Stimulated activated CD4-positive, alpha-beta T cell treated with anti-CD3 and anti-CD28 coated beads, Interleukin-2, amount 100 ng/mL, for 4 hours (primary cell): ENCODE data around the gene CUL5.
"Not testable (repeated sequence)": the region's sequence is repeated elsewhere in the genome, so short reads cannot be mapped to it uniquely, and the experiment has no call there.

Experiments used
- DNase-seq: peaks from one replicate; pipeline ENCODE4 v3.0.0-alpha.2; 2020; ENCODE audit warnings: low read depth

CUL5 gene

GRCh38 chr11:108115500-108116140 is 106.9 kb downstream of the CUL5 start:
- no peak for DNase-seq

- no peak for DNase-seq
Observed at GRCh38 chr11:108117746-108118371, 109.2 kb downstream of the CUL5 start.

DNA sequence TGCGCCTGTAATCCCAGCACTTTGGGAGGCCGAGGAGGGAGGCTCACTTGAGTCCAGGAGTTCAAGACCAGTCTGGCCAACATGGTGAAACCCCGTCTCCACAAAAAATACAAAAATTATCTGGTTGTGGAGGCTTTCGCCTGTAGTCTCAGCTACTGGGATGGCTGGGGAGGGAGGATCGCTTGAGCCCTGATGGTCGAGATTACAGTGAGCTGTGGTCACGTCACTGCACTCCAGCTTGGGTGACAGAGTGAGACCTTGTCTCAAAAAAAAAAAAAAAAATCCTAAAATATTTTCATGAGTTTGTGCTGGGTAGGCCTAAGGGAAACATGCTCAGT is 112.2 kb downstream of the CUL5 start:
- not testable (repeated sequence) for DNase-seq

GRCh38 chr11:108121274-108122155 is 112.8 kb downstream of the CUL5 start, which contains the start of gene ACAT1:
Gene ACAT1, plus strand, starts transcription at chr11:108121567. Its CDS starts 40 bp downstream, at chr11:108121607.
- DNase-seq: peak; percentile 92

- no peak for DNase-seq
Observed at GRCh38 chr11:108122166-108122628, 113.5 kb downstream of the CUL5 start.

GRCh38 chr11:108125096-108125495 is 116.4 kb downstream of the CUL5 start:
- DNase-seq: no peak

DNA sequence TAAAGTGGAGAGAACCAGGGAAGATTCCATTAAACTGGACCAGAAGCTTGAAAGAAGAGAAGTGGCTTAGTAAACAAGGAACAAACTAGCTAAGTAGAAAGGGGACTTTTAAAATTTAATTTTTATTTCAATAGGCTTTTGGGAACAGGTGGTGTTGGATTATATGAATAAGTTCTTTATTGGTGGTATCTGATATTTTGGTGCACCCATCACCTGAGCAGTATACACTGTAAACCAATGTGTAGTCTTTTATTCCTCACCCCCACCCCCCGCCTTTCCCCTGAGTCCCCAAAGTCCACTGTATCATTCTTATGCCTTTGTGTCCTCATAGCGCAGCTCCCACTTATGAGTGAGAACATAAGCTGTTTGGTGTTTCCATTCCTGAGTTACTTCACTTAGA is 120.1 kb downstream of the CUL5 start:
- no peak for DNase-seq

GRCh38 chr11:108131993-108132392 is 123.3 kb downstream of the CUL5 start:
- DNase-seq: no peak

GRCh38 chr11:108132993-108133538 is 124.4 kb downstream of the CUL5 start:
- not testable (repeated sequence) for DNase-seq

DNA sequence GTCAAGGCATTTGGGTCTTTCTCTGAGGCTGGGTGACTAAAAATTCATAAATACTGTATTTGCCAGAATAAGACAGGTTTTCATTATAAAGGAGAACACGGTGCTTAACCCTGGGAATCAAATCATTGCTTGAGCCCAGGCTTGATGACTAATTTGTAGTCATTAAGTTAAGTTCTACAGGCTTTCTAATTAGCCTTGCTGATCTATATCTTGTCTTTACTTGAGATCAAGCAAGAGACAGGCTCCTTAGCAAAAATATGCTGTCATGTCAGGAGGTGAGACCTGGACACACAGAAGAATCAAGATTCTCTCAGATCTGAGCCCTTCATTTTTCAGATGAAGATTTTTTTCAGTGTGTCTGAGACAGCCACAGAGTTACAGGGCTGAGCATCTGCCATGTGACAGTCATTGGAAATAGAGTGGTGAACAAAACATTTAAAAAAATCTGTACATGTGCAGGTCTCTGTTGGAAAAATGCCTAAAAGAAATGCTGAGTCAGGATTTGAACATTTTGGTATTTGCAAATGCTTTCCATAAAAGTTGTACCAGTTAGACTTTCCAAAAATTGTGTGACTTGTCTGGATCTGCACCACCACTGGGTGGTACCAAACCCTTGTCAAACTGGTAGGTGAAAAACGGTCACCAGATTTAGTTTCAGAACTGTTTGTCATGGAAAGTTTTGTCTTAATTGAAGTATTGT is 127.3 kb downstream of the CUL5 start:
- DNase-seq: peak; percentile 9

DNA sequence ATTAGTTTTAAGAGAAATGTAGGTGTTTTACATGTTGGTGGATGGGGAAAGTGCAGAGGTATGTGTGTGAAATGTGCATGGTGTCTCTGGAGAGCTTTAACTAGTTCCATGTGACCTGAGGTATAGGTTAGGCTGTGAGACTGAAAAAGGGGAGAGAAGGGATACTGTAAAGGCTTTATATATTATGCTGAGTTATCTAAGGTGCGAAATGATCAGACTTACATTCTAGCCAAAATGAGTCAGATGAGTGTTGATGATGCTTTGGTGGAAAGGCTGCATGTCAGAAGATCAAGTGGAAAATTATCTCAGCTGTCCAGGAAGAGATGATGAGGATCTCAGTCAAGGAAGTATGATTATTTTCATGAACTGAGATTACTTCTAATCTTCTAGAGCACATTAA is 128.5 kb downstream of the CUL5 start:
- DNase-seq: no peak

GRCh38 chr11:108142304-108142703 is 133.6 kb downstream of the CUL5 start:
- no peak for DNase-seq

- no peak for DNase-seq
Observed at GRCh38 chr11:108144615-108145014, 135.9 kb downstream of the CUL5 start.

DNA sequence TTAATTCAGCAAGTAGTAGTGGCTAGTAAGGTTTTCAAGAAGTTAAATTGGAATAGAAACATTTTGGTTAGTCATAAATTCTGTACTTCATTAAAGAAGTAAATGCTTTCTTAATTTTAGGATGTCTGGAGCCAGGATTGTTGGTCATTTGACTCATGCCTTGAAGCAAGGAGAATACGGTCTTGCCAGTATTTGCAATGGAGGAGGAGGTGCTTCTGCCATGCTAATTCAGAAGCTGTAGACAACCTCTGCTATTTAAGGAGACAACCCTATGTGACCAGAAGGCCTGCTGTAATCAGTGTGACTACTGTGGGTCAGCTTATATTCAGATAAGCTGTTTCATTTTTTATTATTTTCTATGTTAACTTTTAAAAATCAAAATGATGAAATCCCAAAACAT is 138.5 kb downstream of the CUL5 start:
- no peak for DNase-seq

- DNase-seq: no peak
Observed at GRCh38 chr11:108148556-108148955, 139.9 kb downstream of the CUL5 start.

DNA sequence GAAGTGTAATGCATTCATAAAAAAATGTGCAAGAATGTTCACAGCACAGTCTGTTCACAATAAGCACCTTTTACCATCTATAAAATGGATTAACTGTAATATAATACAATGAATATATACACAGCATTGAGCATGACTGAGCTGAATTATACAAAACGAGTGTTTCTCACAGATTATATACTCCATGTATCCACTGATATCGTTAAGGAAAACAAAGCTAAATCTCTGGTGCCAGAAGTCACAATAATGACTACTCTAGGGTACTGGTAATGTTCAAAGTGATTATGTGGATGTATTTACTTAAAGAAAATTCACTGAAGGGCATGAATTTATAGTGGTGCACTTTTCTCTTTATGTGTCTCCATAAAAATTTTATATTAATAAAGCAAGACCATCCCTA is 145.9 kb downstream of the CUL5 start:
- no peak for DNase-seq
